ENCODE data around the gene OVAAL. TPM values are rescaled to one million over a fixed set of nuclear protein-coding genes. Genes with fewer than 3 reads are reported as not detected.

OVAAL gene
- total RNA-seq, 2 donors from 2014 or later = 0.62 TPM; not detected in 1

DNA sequence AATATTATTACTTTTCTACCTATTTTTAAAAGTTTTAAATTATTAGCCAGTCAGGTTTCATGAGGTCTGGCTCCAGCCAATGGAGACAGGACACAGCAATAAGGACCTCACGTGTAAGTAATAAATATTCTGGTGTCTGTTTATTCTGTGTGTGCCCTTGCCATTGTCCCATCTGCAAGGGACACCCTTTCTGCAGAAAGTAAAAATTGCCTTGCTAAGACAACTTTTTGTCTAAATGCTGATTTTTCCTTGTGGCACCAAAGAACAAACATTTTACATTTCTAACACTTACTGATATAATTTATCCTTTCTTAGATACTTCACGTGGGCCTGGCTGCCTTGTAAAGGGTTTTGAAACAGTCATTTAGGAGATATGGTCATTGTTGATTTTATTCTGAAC lies 29.4 kb downstream of the OVAAL start:
- H3K36me3 ChIP-seq = no peaks in the 10 kb centered on the region
- no peak for DNase-seq (ENCODE audit: low spot score)
- TF ChIP-seq POLR2AphosphoS5 (IDR thresholded peaks at IDR 0.05) = no peak
- TF ChIP-seq, protein P1, sequence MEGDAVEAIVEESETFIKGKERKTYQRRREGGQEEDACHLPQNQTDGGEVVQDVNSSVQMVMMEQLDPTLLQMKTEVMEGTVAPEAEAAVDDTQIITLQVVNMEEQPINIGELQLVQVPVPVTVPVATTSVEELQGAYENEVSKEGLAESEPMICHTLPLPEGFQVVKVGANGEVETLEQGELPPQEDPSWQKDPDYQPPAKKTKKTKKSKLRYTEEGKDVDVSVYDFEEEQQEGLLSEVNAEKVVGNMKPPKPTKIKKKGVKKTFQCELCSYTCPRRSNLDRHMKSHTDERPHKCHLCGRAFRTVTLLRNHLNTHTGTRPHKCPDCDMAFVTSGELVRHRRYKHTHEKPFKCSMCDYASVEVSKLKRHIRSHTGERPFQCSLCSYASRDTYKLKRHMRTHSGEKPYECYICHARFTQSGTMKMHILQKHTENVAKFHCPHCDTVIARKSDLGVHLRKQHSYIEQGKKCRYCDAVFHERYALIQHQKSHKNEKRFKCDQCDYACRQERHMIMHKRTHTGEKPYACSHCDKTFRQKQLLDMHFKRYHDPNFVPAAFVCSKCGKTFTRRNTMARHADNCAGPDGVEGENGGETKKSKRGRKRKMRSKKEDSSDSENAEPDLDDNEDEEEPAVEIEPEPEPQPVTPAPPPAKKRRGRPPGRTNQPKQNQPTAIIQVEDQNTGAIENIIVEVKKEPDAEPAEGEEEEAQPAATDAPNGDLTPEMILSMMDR (IDR thresholded peaks at IDR 0.05) = no peak
- TF ChIP-seq POLR2A (IDR thresholded peaks at IDR 0.05) = no peak
- no peaks in the 10 kb centered on the region for H3K9me3 ChIP-seq
- WGBS = 78% methylated on average over 2 of the region's 2 CpGs
- intact Hi-C loops (cut with DNase I) = no loop called here
- no peaks in the 10 kb centered on the region for H3K27me3 ChIP-seq (replicated peaks; ENCODE audit: insufficient read depth)
- H3K27ac ChIP-seq = no peak overlapping the region
- H3K4me1 ChIP-seq (replicated peaks) = no peaks in the 10 kb centered on the region
- H3K4me3 ChIP-seq = no peak overlapping the region

DNA sequence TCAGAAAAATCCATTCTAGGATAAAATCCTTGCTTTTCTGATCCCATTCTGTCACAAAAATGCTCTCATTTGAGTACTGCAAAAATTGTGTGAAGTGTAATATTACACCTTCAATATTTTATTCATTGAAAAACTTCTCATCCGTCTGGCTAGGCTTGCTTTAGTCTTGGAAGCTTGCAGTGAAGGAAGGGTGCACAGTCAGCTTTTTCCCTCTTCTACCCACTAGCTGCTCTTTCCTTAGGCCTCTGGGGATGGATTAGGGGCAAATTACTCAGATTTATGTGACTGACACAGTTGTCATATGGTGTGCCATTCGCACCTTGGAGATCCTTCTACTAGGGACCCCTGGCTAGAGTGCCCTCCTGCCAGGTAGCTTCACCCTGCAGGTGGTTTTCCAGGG lies 32.1 kb downstream of the OVAAL start:
- H3K4me1 ChIP-seq (replicated peaks) = no peaks in the 10 kb centered on the region
- no peaks in the 10 kb centered on the region for H3K9me3 ChIP-seq
- 78% methylated on average over 2 of the region's 2 CpGs for WGBS
- TF ChIP-seq, protein P1 (IDR thresholded peaks at IDR 0.05) = no peak
- TF ChIP-seq POLR2A (IDR thresholded peaks at IDR 0.05) (no peak), POLR2AphosphoS5 (IDR thresholded peaks at IDR 0.05) (no peak)
- intact Hi-C loops (cut with DNase I) = no loop called here
- no peaks in the 10 kb centered on the region for H3K27me3 ChIP-seq (replicated peaks; ENCODE audit: insufficient read depth)
- no peaks in the 10 kb centered on the region for H3K36me3 ChIP-seq
- DNase-seq (ENCODE audit: low spot score) = no peak
- no peak overlapping the region for H3K4me3 ChIP-seq
- H3K27ac ChIP-seq = no peak overlapping the region

DNA sequence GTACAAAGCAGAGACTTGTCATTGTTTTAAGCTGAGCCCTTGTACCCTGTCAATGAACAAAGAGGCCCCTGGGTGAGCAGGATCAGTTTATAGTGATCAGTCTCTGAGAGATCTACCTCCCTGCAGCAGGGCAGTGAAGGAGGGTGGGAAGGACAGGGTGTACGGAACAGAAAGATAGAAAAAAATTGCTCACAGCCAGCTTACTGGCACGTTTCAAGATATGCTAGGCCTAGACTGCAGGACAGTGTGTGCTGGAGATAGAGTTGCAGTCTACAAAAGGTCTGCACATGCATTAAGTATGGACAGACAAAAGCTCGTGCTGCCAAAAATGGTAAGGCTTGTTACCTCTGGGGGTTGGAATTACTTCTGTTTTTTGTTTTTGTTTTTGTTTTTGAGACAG lies 34.6 kb downstream of the OVAAL start:
- WGBS = 54% methylated on average over 3 of the region's 3 CpGs
- H3K27ac ChIP-seq = no peak overlapping the region
- TF ChIP-seq, protein P1 (IDR thresholded peaks at IDR 0.05) = no peak
- TF ChIP-seq POLR2A (IDR thresholded peaks at IDR 0.05) (no peak), POLR2AphosphoS5 (IDR thresholded peaks at IDR 0.05) (peak; percentile 4)
- no peaks in the 10 kb centered on the region for H3K27me3 ChIP-seq (replicated peaks; ENCODE audit: insufficient read depth)
- H3K36me3 ChIP-seq = no peaks in the 10 kb centered on the region
- H3K4me1 ChIP-seq (replicated peaks) = no peaks in the 10 kb centered on the region
- intact Hi-C loops (cut with DNase I) = no loop called here
- H3K4me3 ChIP-seq = no peak overlapping the region
- H3K9me3 ChIP-seq = no peaks in the 10 kb centered on the region
- DNase-seq (ENCODE audit: low spot score) = no peak

DNA sequence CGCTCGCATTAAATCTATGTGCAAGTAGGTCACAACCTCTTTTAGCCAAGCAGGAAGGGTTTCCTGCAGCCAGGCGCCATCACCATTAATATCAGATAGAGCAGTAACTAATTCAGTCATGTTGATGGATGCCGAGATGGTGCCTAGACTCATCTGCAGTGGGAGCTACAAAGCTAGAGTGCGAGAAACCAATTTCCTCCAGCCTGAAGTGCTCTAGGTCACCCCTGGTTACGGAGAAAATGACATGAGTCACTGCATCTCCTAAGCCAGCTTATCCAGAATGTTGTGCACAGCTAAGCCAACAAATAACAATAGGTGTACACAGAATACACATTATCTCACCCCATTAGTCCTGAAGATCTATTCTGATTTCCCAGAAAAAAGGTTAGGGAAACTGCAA lies 36.0 kb downstream of the OVAAL start:
- DNase-seq (ENCODE audit: low spot score) = no peak
- H3K27ac ChIP-seq = no peak overlapping the region
- no peaks in the 10 kb centered on the region for H3K4me1 ChIP-seq (replicated peaks)
- WGBS = 93% methylated on average over 6 of the region's 6 CpGs
- H3K4me3 ChIP-seq = no peak overlapping the region
- TF ChIP-seq, protein P1 (IDR thresholded peaks at IDR 0.05) = no peak
- TF ChIP-seq POLR2AphosphoS5 (IDR thresholded peaks at IDR 0.05) (no peak), POLR2A (IDR thresholded peaks at IDR 0.05) (no peak)
- no peaks in the 10 kb centered on the region for H3K27me3 ChIP-seq (replicated peaks; ENCODE audit: insufficient read depth)
- H3K36me3 ChIP-seq = no peaks in the 10 kb centered on the region
- no peaks in the 10 kb centered on the region for H3K9me3 ChIP-seq
- intact Hi-C loops (cut with DNase I) = no loop called here

DNA sequence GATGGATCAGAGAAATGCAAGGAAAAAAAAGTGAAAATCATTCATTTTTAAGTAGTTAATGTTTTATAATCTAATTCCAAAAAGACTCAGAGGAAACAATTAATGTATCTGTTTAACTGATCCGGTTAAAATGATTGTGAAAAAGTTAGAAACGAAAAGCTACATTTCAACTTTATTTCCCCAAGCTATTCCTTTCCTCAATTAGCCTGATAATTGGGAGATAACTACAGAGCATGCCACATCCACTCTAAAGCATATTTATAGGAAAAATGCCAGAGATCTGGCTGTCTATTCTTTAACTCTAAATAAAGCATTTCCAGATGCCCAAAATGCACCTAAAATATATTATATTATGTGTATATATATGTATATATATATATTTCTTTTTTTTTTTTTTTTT lies 37.2 kb downstream of the OVAAL start:
- no peak for TF ChIP-seq POLR2AphosphoS5 (IDR thresholded peaks at IDR 0.05)
- TF ChIP-seq POLR2A (IDR thresholded peaks at IDR 0.05) = no peak
- TF ChIP-seq, protein P1 (IDR thresholded peaks at IDR 0.05) = no peak
- H3K36me3 ChIP-seq = no peaks in the 10 kb centered on the region
- H3K4me3 ChIP-seq = no peak overlapping the region
- no peak overlapping the region for H3K27ac ChIP-seq
- no peaks in the 10 kb centered on the region for H3K9me3 ChIP-seq
- no peak for DNase-seq (ENCODE audit: low spot score)
- WGBS = 86% methylated on average over 2 of the region's 2 CpGs
- intact Hi-C loops (cut with DNase I) = no loop called here
- no peaks in the 10 kb centered on the region for H3K27me3 ChIP-seq (replicated peaks; ENCODE audit: insufficient read depth)
- no peaks in the 10 kb centered on the region for H3K4me1 ChIP-seq (replicated peaks)
